ENCODE results near the gene TOMM40.

DNA sequence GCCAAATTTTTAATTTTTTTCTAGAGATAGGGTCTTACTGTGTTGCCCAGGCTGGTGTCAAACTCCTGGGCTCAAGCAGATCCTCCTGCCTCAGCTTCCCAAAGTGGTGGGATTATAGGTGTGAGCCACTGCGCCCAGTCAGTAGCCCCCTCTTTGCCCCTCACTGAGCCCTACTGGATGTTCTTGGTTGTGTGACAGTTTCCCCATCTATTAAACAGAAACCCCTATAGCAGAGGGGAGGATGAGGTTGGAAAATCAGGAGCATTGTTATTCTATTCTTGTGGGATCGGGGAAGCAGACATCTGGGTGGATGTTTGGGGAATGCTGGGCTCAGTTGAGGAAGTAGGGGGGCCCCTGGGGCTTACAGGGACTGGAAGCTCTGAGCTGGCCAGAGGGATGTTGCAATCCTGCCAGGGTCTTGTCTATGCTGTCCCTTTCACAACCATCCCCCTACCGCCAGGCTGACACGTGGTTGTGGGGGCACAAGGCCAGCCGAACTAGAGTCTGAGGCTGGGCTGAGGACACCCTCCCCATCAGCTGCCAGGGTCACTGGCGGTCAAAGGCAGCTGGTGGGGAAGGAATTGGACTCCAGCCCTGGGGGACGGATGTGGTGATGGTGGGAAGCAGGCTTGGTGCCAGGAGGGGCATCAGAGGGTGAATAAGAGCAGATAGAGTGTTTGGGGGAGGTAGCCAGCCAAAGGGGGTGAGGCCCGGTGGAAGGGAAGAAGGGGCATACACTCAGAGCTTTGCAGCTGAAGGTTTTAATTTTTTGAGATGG, 34.2 kb downstream of the TOMM40 start:
- TF ChIP-seq, protein P1, sequence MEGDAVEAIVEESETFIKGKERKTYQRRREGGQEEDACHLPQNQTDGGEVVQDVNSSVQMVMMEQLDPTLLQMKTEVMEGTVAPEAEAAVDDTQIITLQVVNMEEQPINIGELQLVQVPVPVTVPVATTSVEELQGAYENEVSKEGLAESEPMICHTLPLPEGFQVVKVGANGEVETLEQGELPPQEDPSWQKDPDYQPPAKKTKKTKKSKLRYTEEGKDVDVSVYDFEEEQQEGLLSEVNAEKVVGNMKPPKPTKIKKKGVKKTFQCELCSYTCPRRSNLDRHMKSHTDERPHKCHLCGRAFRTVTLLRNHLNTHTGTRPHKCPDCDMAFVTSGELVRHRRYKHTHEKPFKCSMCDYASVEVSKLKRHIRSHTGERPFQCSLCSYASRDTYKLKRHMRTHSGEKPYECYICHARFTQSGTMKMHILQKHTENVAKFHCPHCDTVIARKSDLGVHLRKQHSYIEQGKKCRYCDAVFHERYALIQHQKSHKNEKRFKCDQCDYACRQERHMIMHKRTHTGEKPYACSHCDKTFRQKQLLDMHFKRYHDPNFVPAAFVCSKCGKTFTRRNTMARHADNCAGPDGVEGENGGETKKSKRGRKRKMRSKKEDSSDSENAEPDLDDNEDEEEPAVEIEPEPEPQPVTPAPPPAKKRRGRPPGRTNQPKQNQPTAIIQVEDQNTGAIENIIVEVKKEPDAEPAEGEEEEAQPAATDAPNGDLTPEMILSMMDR (conservative IDR thresholded peaks at IDR 0.05; ENCODE audit: low read length): no peak
- no peak for TF ChIP-seq EZH2phosphoT487 (IDR thresholded peaks at IDR 0.05; ENCODE audit: borderline replicate concordance)

All from Loucy (cell line).